Measurements from ENCODE around the gene SRL.

GRCh38 chr16:4280625-4281024 is 38.7 kb upstream of the SRL start:
- TF ChIP-seq CTCF (IDR thresholded peaks at IDR 0.05) (no peak), POLR2A (IDR thresholded peaks at IDR 0.05) (no peak)
